Measurements from ENCODE around the gene KRTAP9-8.

DNA sequence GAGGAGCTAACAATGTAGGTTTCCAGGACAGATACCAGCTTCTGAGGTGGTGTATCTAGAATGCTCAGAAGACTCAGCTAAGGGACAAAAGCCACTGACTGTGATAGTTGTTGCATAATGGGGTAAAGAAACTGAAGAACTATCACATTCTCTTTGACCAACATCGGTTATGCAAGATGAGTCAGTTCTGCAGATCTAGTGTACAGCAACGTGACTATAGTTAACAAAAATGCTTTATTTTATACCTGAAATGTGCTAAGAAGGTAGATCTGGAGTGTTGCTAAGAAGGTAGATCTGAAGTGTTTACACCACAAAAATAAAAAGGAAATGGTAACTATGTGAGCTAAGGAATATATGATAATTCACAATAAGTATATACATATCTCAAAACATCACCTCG, 29.9 kb downstream of the KRTAP9-8 start:
- TF ChIP-seq RFX5 (IDR thresholded peaks at IDR 0.05; ENCODE audit: low read depth, low read length) (no peak), SMC3 (IDR thresholded peaks at IDR 0.05; ENCODE audit: low read depth, low read length) (no peak), RAD21 (IDR thresholded peaks at IDR 0.05; ENCODE audit: low read length) (no peak), POLR2A (IDR thresholded peaks at IDR 0.05; ENCODE audit: low read depth, low read length) (no peak), CEBPB (IDR thresholded peaks at IDR 0.05; ENCODE audit: low read depth, low read length) (no peak), MAFK (IDR thresholded peaks at IDR 0.05; ENCODE audit: low read depth, low read length) (no peak), NFE2L2 (IDR thresholded peaks at IDR 0.05; ENCODE audit: low read depth, low read length) (no peak), ELK1 (IDR thresholded peaks at IDR 0.05; ENCODE audit: borderline replicate concordance, low read depth, low read length) (no peak), USF2 (IDR thresholded peaks at IDR 0.05; ENCODE audit: low read depth, low read length) (no peak), MXI1 (IDR thresholded peaks at IDR 0.05; ENCODE audit: borderline replicate concordance, low read depth, low read length) (no peak)
- TF ChIP-seq, protein P1, sequence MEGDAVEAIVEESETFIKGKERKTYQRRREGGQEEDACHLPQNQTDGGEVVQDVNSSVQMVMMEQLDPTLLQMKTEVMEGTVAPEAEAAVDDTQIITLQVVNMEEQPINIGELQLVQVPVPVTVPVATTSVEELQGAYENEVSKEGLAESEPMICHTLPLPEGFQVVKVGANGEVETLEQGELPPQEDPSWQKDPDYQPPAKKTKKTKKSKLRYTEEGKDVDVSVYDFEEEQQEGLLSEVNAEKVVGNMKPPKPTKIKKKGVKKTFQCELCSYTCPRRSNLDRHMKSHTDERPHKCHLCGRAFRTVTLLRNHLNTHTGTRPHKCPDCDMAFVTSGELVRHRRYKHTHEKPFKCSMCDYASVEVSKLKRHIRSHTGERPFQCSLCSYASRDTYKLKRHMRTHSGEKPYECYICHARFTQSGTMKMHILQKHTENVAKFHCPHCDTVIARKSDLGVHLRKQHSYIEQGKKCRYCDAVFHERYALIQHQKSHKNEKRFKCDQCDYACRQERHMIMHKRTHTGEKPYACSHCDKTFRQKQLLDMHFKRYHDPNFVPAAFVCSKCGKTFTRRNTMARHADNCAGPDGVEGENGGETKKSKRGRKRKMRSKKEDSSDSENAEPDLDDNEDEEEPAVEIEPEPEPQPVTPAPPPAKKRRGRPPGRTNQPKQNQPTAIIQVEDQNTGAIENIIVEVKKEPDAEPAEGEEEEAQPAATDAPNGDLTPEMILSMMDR (conservative IDR thresholded peaks at IDR 0.05; ENCODE audit: low read depth, low read length): no peak
